Smooth muscle cell (in vitro differentiated cells): ENCODE results near the gene SNAPC3. TPM values are rescaled to one million over a fixed set of nuclear protein-coding genes. Genes with fewer than 3 reads are reported as not detected.

Experiments used
- DNase-seq: peaks from one replicate; lab custom pipeline; 2025; ENCODE audit not compliant: unreplicated experiment; lab: John Stamatoyannopoulos, UW
- H2AFZ ChIP-seq: fragments of 200-600 bp; sonication (generic); 2 replicates; pipeline ENCODE4 v1.6.0; 2016; ENCODE audit warnings: antibody characterized with exemption, low read depth, mild to moderate bottlenecking
- H3F3A ChIP-seq: fragments of 200-600 bp; sonication (generic); 2 replicates; pipeline ENCODE4 v1.6.0; 2017; ENCODE audit warnings: antibody characterized with exemption, low read depth
- H3K27ac ChIP-seq: fragments of 200-600 bp; sonication (generic); 2 replicates; pipeline ENCODE4 v1.5.1; 2016; ENCODE audit warnings: low read depth, mild to moderate bottlenecking
- H3K27me3 ChIP-seq: fragments of 200-600 bp; sonication (generic); 2 replicates; pipeline ENCODE4 v1.6.1; 2016; ENCODE audit warnings: low read depth, mild to moderate bottlenecking
- H3K36me3 ChIP-seq: fragments of 200-600 bp; sonication (generic); 2 replicates; pipeline ENCODE4 v1.5.1; 2016; ENCODE audit warnings: low read depth
- H3K4me1 ChIP-seq: fragments of 200-600 bp; sonication (generic); 2 replicates; pipeline ENCODE4 v1.5.1; 2016; ENCODE audit warnings: low read depth
- H3K4me2 ChIP-seq: fragments of 200-600 bp; sonication (generic); 2 replicates; pipeline ENCODE4 v1.6.0; 2016; ENCODE audit warnings: mild to moderate bottlenecking
- H3K4me3 ChIP-seq: fragments of 200-600 bp; sonication (generic); 2 replicates; pipeline ENCODE4 v1.5.1; 2016; ENCODE audit warnings: mild to moderate bottlenecking
- H3K79me2 ChIP-seq: fragments of 200-600 bp; sonication (generic); 2 replicates; pipeline ENCODE4 v1.6.0; 2016; ENCODE audit warnings: low read depth, mild to moderate bottlenecking
- H3K9ac ChIP-seq: fragments of 200-600 bp; sonication (generic); 2 replicates; pipeline ENCODE4 v1.6.0; 2016; ENCODE audit warnings: low read depth
- H3K9me3 ChIP-seq: fragments of 200-600 bp; sonication (generic); replicated peaks from 2 replicates; pipeline ENCODE4 v1.5.1; 2016; ENCODE audit warnings: low read depth
- H4K20me1 ChIP-seq: fragments of 200-600 bp; sonication (generic); 2 replicates; pipeline ENCODE4 v1.6.0; 2016; ENCODE audit warnings: low read depth
- CTCF ChIP-seq: fragments of 200-600 bp; sonication (generic); IDR thresholded peaks from 2 replicates; pipeline ENCODE4 v1.5.1; 2017; ENCODE audit warnings: borderline replicate concordance, mild to moderate bottlenecking, antibody characterized with exemption; ENCODE audit not compliant: insufficient read depth, poor library complexity, severe bottlenecking
- WGBS: methylation state at CpG from one replicate; pipeline ENCODE4 v1.1.7; 2016; ENCODE audit warnings: low lambda C conversion rate; 5-methylcytosine and 5-hydroxymethylcytosine counted together
- polyA plus RNA-seq: library from polyadenylated mRNA; unstranded; fragments of >200 nt; fragmentation: Nextera tagmentation; extraction: Ambion mirVana; gene quantifications from 2 replicates; pipeline ENCODE4 v1.2.1, GENCODE V29; 2016
- total RNA-seq: library from RNA; depleted of rRNA; stranded (reverse); fragments of >200 nt; gene quantifications from 2 replicates; pipeline ENCODE4 v1.2.3, GENCODE V29; 2014

SNAPC3 gene
- total and polyA plus RNA-seq, 2 experiments from 2014 or later = 25.0 to 53.7 TPM

- Histone ChIP-seq H4K20me1 (peaks cover 26% of the 10 kb centered on the region), H3K4me3 (no peak overlapping the region), H2AFZ (no peak overlapping the region), H3K27ac (no peak overlapping the region), H3K9me3 (no peaks in the 10 kb centered on the region), H3K4me1 (no peaks in the 10 kb centered on the region), H3K27me3 (no peaks in the 10 kb centered on the region), H3K36me3 (peaks cover 60% of the 10 kb centered on the region), H3F3A (no peaks in the 10 kb centered on the region), H3K9ac (no peak overlapping the region), H3K79me2 (peaks cover 7% of the 10 kb centered on the region), H3K4me2 (no peak overlapping the region)
- no peak for DNase-seq
- no peak for TF ChIP-seq CTCF
- 93% methylated on average over 5 of the region's 5 CpGs for WGBS
These were observed 31.3 kb downstream of the SNAPC3 start for GRCh38 chr9:15453956-15454355.

- TF ChIP-seq CTCF = no peak
- H4K20me1 ChIP-seq = no peaks in the 10 kb centered on the region
- no peaks in the 10 kb centered on the region for H3K79me2 ChIP-seq
- H3K36me3 ChIP-seq = peaks cover 47% of the 10 kb centered on the region
- H2AFZ ChIP-seq = no peak overlapping the region
- H3K4me2 ChIP-seq = no peak overlapping the region
- DNase-seq = no peak
- H3K9ac ChIP-seq = no peak overlapping the region
- H3K27ac ChIP-seq = no peak overlapping the region
- H3K27me3 ChIP-seq = no peaks in the 10 kb centered on the region
- no peaks in the 10 kb centered on the region for H3K9me3 ChIP-seq
- H3F3A ChIP-seq = peaks cover 9% of the 10 kb centered on the region
- 96% methylated on average over 8 of the region's 8 CpGs for WGBS
- H3K4me3 ChIP-seq = no peak overlapping the region
- no peaks in the 10 kb centered on the region for H3K4me1 ChIP-seq
These were observed 38.4 kb downstream of the SNAPC3 start for GRCh38 chr9:15461056-15461455.

- Histone ChIP-seq H3K36me3 (peaks cover 41% of the 10 kb centered on the region), H3K9me3 (no peaks in the 10 kb centered on the region), H3K27ac (no peak overlapping the region), H4K20me1 (no peaks in the 10 kb centered on the region), H3K4me1 (no peaks in the 10 kb centered on the region), H3K9ac (no peak overlapping the region), H2AFZ (no peak overlapping the region), H3F3A (peaks cover 9% of the 10 kb centered on the region), H3K4me2 (no peak overlapping the region), H3K4me3 (no peak overlapping the region), H3K79me2 (no peaks in the 10 kb centered on the region), H3K27me3 (no peaks in the 10 kb centered on the region)
- no peak for TF ChIP-seq CTCF
- DNase-seq = no peak
- WGBS = 85% methylated on average over 2 of the region's 2 CpGs
These were observed 38.9 kb downstream of the SNAPC3 start for GRCh38 chr9:15461601-15462000.

- DNase-seq = no peak
- H3K4me3 ChIP-seq = no peak overlapping the region
- no peak for TF ChIP-seq CTCF
- H3K27me3 ChIP-seq = no peaks in the 10 kb centered on the region
- peaks cover 9% of the 10 kb centered on the region for H3F3A ChIP-seq
- no peak overlapping the region for H3K4me2 ChIP-seq
- H2AFZ ChIP-seq = no peak overlapping the region
- no peak overlapping the region for H3K27ac ChIP-seq
- no peaks in the 10 kb centered on the region for H4K20me1 ChIP-seq
- H3K9ac ChIP-seq = no peak overlapping the region
- WGBS = 91% methylated on average over 3 of the region's 3 CpGs
- no peaks in the 10 kb centered on the region for H3K4me1 ChIP-seq
- peaks cover 11% of the 10 kb centered on the region for H3K36me3 ChIP-seq
- H3K79me2 ChIP-seq = no peaks in the 10 kb centered on the region
- no peaks in the 10 kb centered on the region for H3K9me3 ChIP-seq
These were observed 45.5 kb downstream of the SNAPC3 start for GRCh38 chr9:15468145-15468544.
